NCI-H460 (cell line): Measurements from ENCODE around the gene MIA2. TPM values are rescaled to one million over a fixed set of nuclear protein-coding genes. Genes with fewer than 3 reads are reported as not detected.
"Not testable (repeated sequence)": the region's sequence is repeated elsewhere in the genome, so short reads cannot be mapped to it uniquely, and the experiment has no call there.

Source experiments
- DNase-seq: peaks from one replicate; pipeline ENCODE4 v3.0.0-alpha.2; 2016; ENCODE audit warnings: low read depth; ENCODE audit errors: extremely low read depth
- polyA plus RNA-seq: library from polyadenylated mRNA; depleted of rRNA; stranded (reverse); fragments of >200 nt; gene quantifications from 2 replicates; pipeline ENCODE4 v1.2.3, GENCODE V29; 2014; cell fraction: nucleus; rRNA removed
- total RNA-seq: library from RNA; depleted of rRNA; stranded (reverse); fragments of >200 nt; shearing (Covaris generic); gene quantifications from 2 replicates; pipeline ENCODE4 v1.2.3, GENCODE V29; 2014; rRNA removed

Gene MIA2, protein sequence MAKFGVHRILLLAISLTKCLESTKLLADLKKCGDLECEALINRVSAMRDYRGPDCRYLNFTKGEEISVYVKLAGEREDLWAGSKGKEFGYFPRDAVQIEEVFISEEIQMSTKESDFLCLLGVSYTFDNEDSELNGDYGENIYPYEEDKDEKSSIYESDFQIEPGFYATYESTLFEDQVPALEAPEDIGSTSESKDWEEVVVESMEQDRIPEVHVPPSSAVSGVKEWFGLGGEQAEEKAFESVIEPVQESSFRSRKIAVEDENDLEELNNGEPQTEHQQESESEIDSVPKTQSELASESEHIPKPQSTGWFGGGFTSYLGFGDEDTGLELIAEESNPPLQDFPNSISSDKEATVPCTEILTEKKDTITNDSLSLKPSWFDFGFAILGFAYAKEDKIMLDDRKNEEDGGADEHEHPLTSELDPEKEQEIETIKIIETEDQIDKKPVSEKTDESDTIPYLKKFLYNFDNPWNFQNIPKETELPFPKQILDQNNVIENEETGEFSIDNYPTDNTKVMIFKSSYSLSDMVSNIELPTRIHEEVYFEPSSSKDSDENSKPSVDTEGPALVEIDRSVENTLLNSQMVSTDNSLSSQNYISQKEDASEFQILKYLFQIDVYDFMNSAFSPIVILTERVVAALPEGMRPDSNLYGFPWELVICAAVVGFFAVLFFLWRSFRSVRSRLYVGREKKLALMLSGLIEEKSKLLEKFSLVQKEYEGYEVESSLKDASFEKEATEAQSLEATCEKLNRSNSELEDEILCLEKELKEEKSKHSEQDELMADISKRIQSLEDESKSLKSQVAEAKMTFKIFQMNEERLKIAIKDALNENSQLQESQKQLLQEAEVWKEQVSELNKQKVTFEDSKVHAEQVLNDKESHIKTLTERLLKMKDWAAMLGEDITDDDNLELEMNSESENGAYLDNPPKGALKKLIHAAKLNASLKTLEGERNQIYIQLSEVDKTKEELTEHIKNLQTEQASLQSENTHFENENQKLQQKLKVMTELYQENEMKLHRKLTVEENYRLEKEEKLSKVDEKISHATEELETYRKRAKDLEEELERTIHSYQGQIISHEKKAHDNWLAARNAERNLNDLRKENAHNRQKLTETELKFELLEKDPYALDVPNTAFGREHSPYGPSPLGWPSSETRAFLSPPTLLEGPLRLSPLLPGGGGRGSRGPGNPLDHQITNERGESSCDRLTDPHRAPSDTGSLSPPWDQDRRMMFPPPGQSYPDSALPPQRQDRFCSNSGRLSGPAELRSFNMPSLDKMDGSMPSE (N-terminal part only)
- 66.7 and 72.8 TPM in 2 replicates for total RNA-seq
- polyA plus RNA-seq, result 26.7 and 32.5 TPM in 2 replicates

DNA sequence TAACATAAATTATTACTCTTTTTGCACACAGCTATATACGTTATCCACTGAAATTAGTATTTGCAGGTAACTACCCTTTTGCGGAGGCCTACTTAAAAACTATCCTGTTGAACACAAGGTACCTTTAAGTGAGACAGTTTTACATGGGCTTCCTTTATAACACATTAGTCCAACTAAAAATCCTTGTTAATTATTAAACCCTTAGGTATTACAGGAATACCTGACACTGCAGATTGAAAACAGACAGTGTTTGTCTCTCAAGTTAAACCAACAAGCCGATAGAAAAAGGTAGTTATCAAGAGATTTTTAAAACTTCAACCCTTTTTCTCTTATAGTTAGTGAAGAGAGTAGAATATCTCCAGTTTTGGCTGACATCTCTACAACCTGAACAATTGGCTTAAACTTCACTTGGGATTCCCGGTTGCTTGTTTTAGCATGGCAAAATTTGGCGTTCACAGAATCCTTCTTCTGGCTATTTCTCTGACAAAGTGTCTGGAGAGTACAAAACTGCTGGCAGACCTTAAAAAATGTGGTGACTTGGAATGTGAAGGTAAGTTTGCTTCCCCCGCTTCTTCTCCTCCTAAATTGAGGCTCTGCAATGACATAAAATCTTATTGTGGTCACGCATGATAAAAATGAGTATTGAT lies at the start of gene MIA2:
TSS of gene MIA2 (plus strand) at position 236 of the 647 bp plus-strand sequence. CDS start at position 436, 200 bp downstream.
- DNase-seq, result no peak

DNA sequence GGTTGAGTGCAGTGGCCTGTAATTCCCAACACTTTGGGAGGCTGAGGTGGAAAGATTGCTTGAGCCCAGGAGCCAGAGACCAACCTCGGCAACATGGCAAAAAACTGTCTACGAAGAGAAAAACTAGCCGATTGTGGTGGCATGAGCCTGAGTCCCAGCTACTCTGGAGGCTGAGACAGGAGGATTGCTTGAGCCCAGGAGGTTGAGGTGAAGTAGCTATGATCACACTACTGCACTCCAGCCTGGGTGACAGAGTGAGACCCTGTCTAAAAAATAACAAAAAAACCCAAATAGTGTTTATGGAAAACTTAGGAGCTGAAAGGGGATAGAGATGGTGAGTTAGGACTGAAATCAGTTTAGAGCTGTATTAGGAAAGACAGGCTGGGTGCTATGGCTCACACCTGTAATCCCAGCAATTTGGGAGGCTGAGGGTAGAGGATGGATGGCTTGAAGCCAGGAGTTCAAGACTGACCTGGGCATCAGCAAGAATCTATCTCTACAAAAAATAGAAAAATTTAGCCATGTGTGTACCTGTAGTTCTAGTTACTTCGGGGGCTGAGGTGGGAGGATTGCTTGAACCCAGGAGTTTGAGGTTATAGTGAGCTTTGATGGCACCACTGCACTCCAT lies 49.0 kb upstream of the MIA2 start:
- no peak for DNase-seq

DNA sequence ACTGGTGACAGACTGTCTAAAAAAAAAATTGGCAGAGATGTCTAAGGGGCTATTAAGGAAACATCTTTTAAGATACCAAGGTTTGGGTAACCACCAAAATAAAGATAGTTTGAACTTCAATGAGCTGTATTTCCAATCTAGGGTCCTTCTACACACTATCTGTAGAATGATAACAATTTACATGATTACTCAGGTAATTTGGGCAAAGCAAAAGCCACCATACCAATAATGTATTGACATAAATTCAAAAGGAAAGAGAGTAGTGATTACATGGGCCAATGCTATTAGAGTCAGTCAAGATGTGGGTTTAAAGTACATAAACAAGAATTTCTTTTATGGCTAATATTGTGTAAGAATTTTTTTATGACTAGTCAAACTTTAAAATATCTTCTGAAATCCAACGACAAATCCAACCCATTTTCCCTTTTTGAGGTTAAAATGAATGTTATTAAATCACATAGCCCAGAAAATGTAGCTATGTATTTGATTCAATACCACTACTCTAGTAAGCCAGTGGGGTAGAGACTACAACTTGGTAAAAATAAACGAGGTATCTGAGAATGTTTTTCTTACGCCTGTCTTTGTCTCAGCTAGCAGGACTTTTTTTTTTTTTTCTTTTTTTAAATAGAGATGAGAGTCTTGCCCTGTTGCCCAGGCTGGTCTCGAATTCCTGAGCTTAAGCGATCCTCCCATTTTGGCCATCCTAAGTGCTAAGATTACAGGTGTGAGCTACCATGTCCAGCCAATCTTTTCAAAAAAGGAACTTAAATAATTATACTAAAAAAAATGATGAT lies 48.3 kb upstream of the MIA2 start:
- DNase-seq, result no peak

DNA sequence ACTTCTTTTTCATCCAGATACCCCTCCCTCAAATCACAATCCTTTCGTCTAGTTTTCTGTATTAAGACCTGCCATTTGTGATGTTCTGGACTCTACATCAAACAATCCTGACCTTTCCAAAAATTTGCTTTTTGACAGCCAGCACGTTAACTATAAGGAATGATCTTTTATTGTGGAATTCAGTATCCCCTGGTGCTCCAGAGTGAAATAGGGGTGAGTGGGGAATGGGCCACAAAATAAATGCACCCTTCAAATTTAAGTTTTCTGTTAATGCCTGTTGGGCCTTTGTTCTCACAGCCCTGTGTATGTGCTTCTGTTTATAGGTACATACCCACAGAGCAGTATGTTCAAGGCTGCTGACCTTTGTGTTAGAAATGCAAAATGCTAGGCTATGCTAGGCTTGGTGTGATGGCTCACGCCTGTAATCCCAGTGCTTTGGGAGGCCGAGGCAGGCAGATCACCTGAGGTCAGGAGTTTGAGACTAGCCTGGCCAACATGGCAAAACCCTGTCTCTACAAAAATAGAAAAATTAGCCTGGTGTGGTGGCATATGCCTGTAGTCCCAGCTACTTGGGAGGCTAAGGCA lies 46.7 kb upstream of the MIA2 start:
- DNase-seq, result no peak

DNA sequence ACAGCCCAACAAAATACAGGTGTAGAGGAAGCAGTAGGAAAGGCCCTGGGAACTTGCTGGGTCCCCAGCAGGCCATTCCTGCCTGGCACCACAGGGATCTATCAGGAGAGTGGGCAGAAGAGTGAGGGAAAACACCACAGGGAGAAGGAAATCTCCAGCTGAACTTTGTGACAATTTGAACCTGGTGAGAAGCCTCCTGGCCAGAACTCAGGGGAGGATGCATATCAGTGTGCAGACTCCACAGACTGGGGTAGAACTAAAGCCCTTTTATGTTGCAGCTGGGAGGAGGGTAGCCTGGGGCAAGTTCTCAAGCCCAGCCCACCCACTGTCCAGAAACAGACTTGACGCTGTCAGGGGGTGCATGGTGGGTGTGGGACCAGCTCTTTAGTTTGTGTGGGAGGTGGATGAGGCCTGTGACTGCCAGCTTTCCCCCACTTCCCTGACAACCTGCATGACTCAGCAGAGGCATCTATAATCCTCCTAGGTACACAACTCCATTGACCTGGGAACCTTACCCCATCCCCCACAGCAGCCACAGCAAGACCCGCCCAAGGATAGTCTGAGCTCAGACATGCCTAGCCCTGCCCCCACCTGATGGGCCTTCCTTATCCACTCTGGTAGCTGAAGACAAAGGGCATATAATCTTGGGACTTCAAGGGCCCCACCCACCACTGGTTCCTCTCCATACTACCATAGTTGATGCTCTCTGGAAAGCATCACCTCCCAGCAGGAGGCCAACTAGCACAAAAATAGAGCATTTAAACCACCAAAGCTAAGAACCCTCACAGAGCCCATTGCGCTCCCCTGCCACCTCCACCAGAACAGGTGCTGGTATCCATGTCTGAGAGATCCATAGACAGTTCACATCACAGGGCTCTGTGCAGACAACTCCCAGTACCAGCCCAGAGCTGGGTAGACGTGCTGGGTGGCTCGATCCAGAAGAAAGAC lies 29.8 kb upstream of the MIA2 start:
- no peak for DNase-seq

DNA sequence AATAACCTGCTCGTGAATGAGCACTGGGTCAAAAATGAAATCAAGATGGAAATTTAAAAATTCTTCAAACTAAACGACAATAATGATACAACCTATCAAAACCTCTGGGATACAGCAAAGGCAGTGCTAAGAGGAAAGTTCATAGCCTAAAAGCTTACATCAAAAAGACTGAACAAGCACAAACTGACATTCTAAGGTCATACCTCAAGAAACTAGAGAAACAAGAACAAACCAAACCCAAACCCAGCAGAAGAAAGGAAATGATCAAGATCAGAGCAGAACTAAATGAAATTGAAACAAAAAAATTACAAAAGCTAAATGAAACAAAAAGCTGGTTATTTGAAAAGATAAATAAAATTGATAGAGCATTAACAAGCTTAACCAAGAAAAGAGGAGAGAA lies 26.3 kb upstream of the MIA2 start:
- DNase-seq, result not testable (repeated sequence)

DNA sequence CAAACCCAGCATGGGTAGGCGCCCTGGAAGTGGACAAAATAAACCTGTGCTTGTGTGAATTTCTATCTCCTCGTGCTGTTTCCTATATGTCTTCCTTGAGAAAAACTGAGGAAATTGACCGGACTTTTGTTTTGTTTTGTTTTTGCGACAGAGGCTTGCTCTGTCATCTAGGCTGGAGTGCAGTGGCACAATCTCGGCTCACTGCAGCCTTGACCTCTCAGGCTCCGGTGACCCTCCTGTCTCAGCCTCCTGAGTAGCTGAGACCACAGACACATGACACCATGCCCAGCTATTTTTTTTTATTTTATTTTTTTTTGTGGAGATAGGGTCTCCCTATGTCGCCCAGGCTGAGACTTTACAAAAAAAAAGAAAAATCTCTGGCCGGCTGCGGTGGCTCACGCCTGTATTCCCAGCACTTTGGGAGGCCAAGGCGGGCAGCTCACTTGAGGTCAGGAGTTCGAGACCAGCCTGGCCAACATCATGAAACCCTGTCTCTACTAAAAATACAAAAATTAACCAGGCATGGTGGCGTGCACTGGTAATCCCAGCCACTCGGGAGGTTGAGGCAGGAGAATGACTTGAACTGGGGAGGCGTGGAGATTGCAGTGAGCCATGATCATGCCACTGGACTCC lies 22.5 kb upstream of the MIA2 start:
- no peak for DNase-seq

DNA sequence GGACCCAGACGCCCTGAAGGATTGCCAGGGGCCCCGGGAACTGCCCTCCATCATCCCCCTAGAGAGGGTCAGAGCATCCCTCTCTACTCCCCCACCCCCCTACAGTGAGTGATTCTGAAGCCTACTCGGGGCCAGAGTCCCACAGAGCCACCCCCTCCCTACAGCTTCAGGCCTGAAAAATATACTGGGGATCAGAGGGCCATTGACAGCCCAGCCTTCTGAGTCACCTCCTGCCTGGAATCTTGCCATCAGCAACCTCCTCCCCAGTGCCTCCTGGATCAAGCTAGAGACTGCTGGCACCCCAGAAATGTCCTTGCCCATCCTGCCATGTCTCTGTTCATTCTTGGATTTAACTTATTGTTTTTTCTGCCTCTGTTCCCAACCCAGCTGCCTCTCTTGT lies 21.7 kb upstream of the MIA2 start:
- no peak for DNase-seq

DNA sequence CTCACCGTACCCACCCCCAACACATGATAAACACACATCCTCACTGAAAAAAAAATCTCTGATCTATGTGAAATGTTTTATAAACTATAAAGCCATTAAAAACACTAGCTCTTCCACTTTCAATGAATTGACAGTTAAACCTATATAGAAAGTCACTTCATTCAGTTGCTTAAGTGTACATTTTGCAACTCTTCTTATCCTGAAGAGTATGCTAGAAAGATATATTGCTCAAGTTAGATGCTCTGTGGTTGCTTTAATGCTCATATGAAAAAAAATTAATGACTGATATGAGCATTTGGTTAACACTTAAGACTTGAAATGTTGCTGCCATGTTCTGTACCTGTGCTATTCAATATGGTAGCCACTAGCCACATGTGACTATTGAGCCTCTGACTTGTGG lies 21.0 kb upstream of the MIA2 start:
- no peak for DNase-seq

DNA sequence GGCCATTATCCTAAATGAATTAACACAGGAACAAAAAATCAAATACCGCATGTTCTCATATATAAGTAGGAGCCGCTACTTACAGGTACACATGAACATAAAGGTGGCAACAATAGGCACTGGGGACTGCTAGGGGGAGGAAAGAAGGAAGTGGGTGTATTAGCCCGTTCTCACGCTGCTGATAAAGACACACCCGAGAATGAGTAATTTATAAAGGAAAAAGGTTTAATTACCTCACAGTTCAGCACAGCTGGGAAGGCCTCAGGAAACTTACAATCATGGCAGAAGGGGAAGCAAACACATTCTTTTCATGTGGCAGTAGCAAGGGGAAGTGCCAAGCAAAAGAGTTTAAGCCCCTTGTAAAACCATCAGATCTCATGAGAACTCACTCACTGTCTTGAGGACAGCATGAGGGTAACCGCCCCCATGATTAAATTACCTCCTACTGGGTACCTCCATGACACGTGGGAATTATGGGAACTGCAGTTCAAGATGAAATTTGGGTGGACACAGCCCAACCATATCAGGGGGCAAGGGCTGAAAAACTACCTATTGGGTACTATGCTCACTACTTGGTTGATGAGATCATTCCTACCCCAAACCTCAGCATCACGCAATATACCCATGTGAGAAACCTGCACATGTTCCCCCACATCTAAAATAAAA lies 16.4 kb upstream of the MIA2 start:
- no peak for DNase-seq

DNA sequence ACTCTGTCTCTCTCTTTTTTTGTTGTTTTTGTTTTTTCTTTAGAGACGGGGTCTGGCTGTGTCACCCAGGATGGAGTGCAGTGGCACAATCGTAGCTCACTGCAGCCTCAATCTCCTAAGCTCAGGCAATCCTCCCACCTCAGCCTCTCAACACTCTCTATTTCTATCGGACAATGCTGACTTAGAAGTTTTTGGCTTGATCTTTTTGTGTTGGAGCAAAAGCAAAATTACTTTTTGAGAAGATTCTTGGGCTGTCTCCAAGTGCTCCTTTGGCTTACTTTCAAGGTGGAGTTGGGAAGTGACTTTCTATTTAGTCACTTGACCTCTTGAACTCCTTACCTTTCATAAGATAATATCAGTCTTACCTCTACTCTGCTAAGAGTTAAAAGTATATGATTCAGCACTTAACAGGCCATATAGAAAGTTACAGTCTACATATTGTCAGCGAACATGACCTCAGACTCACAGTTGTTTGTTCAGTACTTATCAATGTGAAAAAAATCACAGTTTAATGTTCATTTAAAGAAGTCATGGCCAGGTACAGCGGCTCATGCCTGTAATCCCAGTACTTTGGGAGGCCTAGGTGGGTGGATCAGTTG lies 15.4 kb upstream of the MIA2 start:
- peak; percentile 40 for DNase-seq

DNA sequence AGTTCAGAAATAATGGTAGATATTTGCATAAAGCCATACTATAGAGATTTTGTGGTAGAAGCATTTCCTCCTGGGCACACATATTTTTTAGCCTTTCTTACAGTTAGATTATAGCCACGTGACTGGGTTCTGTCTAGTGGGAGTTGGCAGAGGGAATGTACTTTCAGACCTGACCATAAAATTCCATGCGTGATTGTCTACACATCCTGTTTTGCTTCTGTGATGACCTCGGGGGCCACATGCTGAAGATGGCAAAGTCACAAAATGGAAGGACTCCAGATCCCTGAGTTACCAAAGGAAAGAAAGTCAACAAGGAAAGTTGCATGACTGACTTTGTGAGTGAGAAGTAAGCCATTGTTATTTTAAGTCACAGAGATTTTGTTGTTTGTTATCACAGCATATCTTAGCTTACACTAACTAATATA lies 14.6 kb upstream of the MIA2 start:
- DNase-seq, result no peak

DNA sequence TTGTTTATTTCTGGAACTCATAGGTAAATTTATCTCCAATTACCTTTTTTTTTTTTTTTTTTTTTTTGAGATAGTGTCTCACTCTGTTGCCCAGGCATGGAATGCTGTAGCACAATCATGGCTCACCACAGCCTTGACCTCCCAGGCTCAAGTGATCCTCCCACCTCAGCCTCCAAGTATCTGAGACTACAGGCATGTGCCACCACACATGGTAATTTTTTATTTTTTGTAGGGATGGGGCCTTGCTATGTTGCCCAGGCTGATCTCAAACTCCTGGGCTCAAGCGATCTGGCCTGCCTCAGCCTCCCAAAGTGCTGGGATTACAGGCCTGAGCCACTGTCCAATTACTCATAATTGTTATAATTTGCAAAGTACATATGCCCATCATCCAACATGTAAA lies 13.2 kb upstream of the MIA2 start:
- DNase-seq, result not testable (repeated sequence)

DNA sequence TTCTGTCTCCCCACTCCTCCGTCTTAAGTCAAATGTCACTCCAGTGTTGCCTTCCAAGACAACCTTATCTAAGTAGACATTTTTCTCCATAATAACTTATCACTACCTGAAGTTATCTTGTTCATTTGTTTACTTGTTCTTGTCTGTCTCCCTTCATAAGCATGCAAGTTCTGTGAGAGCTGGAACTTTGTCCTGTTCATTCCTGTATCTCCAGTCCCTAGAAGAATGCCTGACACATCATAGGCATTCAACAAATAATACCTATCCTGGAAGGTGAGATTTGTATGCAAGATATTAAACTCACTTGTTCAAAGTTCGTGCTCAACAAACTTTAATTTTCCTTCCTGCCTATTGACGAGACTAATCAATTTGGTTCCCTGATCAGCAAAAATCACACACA lies 5.7 kb upstream of the MIA2 start:
- no peak for DNase-seq

DNA sequence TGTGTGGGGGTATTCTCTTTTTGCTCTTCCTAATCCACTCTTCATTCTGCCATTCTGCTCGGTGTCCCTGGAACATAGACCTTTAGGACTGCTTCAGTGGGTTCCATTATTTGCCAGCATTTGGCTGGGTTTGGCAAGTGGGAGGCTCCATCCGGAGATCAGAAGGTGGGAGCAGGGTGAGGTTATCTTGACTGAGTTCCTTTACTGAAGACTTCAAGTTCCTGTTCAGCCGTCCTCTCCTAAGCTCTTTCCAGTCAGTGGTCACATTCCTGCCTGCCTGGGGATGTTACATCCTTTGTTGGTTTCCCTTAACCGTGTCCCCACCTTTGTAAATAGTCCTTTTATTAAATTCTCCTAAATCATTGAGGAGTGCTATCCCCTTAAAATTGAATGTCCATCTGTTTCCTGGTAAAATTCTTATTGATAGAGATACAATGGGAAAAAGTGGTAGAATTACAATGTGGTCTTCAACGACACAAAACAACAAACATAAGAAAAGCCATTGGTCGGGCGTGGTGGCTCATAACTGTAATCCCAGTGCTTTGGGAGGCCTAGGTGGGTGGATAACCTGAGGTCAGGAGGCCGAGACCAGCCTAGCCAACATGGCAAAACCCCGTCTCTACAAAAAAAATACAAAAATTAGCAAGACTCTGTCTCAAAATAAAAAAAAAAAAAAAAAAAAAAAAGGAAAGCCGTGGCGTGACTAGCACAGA lies 5.0 kb upstream of the MIA2 start:
- DNase-seq, result no peak

DNA sequence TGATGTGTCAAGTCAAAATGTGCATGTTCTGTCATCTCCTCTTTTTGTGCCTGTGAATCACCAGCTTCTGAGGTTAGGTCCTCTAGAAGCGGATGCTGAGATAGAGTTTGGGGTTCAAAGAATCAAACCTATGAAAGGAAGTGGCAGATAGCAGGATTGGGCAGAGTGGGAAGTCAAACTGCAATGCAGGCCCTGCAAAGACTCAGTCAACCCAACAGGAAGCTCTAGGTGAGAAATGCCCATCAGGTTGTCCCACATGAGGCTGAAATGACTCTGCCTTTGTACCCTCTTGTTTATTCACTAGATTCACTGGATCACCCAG lies 4.5 kb upstream of the MIA2 start:
- no peak for DNase-seq
